NOMO-1 treated with DMSO at 0.1 percent for 48 hours (cell line): ENCODE data around the gene NDUFAF8.
"Not testable (repeated sequence)": the region's sequence is repeated elsewhere in the genome, so short reads cannot be mapped to it uniquely, and the experiment has no call there.

Experiments
- DNase-seq: peaks from one replicate; lab custom pipeline; 2025; ENCODE audit not compliant: unreplicated experiment; lab: John Stamatoyannopoulos, UW

NDUFAF8 gene

GRCh38 chr17:81222906-81223761 is 16.0 kb upstream of the NDUFAF8 start, which contains the start of gene CEP131:
Gene CEP131 (minus strand): TSS chr17:81222965. CDS start chr17:81220056, 2,909 bp downstream.
- peak; percentile 98 for DNase-seq

- peak; percentile 71 for DNase-seq
Measured at GRCh38 chr17:81223762-81224130, 15.4 kb upstream of the NDUFAF8 start.

- DNase-seq = not testable (repeated sequence)
Measured at GRCh38 chr17:81227630-81228029, 11.5 kb upstream of the NDUFAF8 start.

- peak; percentile 86 for DNase-seq
Measured at GRCh38 chr17:81228420-81228819, 10.7 kb upstream of the NDUFAF8 start.

GRCh38 chr17:81228834-81229665 is 10.1 kb upstream of the NDUFAF8 start:
- DNase-seq = no peak

GRCh38 chr17:81229666-81229920 is 9.5 kb upstream of the NDUFAF8 start:
- DNase-seq = no peak

GRCh38 chr17:81230043-81230820 is 8.9 kb upstream of the NDUFAF8 start:
- DNase-seq = no peak

GRCh38 chr17:81231121-81231645 is 7.9 kb upstream of the NDUFAF8 start:
- DNase-seq = no peak

GRCh38 chr17:81231766-81232581 is 7.1 kb upstream of the NDUFAF8 start:
- DNase-seq = no peak

GRCh38 chr17:81232616-81233241 is 6.4 kb upstream of the NDUFAF8 start:
- no peak for DNase-seq

- no peak for DNase-seq
Measured at GRCh38 chr17:81233316-81233715, 5.8 kb upstream of the NDUFAF8 start.

- no peak for DNase-seq
Measured at GRCh38 chr17:81233811-81234505, 5.2 kb upstream of the NDUFAF8 start.

GRCh38 chr17:81234506-81234855 is 4.6 kb upstream of the NDUFAF8 start:
- no peak for DNase-seq

- DNase-seq = no peak
Measured at GRCh38 chr17:81234940-81235821, 3.9 kb upstream of the NDUFAF8 start.

GRCh38 chr17:81235822-81236740 is 3.0 kb upstream of the NDUFAF8 start:
- no peak for DNase-seq

GRCh38 chr17:81236784-81237183 is 2.3 kb upstream of the NDUFAF8 start:
- no peak for DNase-seq
